ENCODE data around the gene GEMIN4. TPM values are rescaled to one million over a fixed set of nuclear protein-coding genes. Genes with fewer than 3 reads are reported as not detected.

The GEMIN4 gene
- total RNA-seq, 1 experiment from 2014 or later, result 47.4 TPM

DNA sequence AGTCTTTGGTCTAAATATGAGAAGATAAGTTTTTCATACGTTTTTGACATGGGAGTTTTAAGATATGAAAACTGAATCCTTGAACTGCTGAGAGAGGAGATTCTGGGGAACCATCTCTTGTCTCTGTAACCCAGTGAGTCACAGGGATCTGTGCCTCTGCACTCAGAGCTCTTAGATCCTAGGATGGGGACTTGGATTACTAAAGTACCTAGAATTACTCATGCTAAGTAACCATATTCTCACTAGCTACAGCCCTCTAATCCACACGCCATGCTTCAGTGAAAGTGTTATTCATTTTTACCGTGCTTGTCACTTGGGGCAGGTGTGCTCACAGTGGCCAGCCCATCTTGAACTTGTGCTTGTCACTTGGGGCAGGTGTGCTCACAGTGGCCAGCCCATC lies 32.1 kb upstream of the GEMIN4 start:
- CTCF ChIA-PET, result no interaction called here
- Histone ChIP-seq H3K9me3 (ENCODE audit: insufficient read depth, low read depth) (no peaks in the 10 kb centered on the region), H3F3A (ENCODE audit: insufficient read depth, low read depth) (peaks cover 5% of the 10 kb centered on the region; the same call in 1 of the 2 replicates), H3K27ac (no peak overlapping the region), H3K9me2 (ENCODE audit: insufficient read depth) (no peaks in the 10 kb centered on the region), H3K27me3 (ENCODE audit: insufficient read depth, low read depth) (no peaks in the 10 kb centered on the region), H3K4me3 (peak overlapping the region; percentile 92; the same call in 1 of the 2 replicates), H2AFZ (no peak overlapping the region), H3K4me2 (peak overlapping the region; percentile 90), H3K4me1 (replicated peaks; ENCODE audit: insufficient read depth) (peaks cover 17% of the 10 kb centered on the region), H3K36me3 (ENCODE audit: low read depth) (0 out of 2 replicates have a peak, but pooled peaks cover 10% of the 10 kb centered on the region), H3K79me2 (ENCODE audit: low read depth) (peaks cover 66% of the 10 kb centered on the region), H4K20me1 (ENCODE audit: insufficient read depth) (no peaks in the 10 kb centered on the region; the same call in none of the 2 replicates)
- no peak for DNase-seq
- BruUV-seq (replicated peaks), result no TSS peak
- intact Hi-C loops (cut with micrococcal nuclease; ENCODE audit: unreplicated experiment), result loop anchor here (5.0 kb wide), 1 partner anchor 213 kb away; the partner anchor contains the start of gene TIMM22
- TF ChIP-seq, protein P1, sequence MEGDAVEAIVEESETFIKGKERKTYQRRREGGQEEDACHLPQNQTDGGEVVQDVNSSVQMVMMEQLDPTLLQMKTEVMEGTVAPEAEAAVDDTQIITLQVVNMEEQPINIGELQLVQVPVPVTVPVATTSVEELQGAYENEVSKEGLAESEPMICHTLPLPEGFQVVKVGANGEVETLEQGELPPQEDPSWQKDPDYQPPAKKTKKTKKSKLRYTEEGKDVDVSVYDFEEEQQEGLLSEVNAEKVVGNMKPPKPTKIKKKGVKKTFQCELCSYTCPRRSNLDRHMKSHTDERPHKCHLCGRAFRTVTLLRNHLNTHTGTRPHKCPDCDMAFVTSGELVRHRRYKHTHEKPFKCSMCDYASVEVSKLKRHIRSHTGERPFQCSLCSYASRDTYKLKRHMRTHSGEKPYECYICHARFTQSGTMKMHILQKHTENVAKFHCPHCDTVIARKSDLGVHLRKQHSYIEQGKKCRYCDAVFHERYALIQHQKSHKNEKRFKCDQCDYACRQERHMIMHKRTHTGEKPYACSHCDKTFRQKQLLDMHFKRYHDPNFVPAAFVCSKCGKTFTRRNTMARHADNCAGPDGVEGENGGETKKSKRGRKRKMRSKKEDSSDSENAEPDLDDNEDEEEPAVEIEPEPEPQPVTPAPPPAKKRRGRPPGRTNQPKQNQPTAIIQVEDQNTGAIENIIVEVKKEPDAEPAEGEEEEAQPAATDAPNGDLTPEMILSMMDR (conservative IDR thresholded peaks at IDR 0.05), result no peak
- TF ChIP-seq EZH2 (IDR thresholded peaks at IDR 0.05; ENCODE audit: low read depth), result no peak
- POLR2A ChIA-PET (ENCODE audit: unreplicated experiment), result no interaction called here

DNA sequence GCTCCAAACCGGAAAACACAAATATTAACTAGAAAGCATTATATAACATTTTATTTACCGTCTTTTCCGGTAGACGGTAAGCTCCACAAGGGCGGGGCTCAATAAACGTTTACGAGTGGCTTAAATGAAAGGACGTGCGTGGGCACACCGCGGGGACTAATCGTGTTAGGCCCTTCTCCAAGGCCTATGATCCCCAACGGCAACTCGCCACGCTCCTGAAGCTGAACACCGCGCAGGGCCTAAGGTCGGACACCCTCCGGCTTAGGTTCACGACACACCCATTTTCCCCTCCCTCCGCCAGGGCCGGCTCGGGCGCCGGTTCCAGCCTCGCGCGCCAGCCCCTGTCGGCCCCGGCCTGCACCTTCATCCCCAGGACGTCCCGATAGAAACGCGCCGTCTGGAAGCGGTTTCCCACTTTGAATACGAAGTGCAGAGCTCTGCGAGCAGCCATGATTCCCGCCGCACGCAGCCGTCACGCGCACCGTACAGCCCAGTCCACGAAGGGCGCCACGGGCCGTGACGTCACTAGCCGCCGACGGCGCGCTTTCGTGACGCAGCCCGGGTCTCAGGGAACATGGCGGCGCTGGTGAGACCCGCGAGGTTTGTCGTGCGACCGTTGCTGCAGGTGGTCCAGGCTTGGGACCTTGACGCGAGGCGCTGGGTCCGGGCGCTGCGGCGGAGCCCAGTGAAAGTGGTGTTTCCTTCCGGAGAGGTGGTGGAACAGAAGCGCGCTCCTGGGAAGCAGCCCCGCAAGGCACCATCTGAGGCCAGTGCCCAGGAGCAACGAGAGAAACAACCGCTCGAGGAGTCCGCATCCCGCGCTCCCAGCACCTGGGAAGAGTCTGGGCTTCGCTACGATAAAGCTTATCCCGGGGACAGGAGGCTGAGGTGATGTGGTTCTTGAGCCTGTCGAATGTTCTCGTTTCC lies 30.0 kb upstream of the GEMIN4 start, which contains the start of the genes GLOD4 and MRM3:
TSS of gene GLOD4 (minus strand) at position 476 of the 927 bp plus-strand sequence. CDS start at position 451, 25 bp downstream.
TSS of gene MRM3 (plus strand) at position 549 of the 927 bp plus-strand sequence. CDS start at position 575, 26 bp downstream.
- Histone ChIP-seq H3K4me3 (peak within 1 kb of the TSS; percentile 92), H3K4me1 (replicated peaks; ENCODE audit: insufficient read depth) (peaks cover 17% of the 10 kb centered on the region), H3K27ac (peak within 1 kb of the TSS; percentile 47), H3K9me2 (ENCODE audit: insufficient read depth) (no peaks in the 10 kb centered on the region), H2AFZ (peak within 1 kb of the TSS; percentile 96), H3K4me2 (peak within 1 kb of the TSS; percentile 90), H4K20me1 (ENCODE audit: insufficient read depth) (peaks cover 3% of the 10 kb centered on the region; the same call in 1 of the 2 replicates), H3K27me3 (ENCODE audit: insufficient read depth, low read depth) (no peaks in the 10 kb centered on the region), H3K9me3 (ENCODE audit: insufficient read depth, low read depth) (no peaks in the 10 kb centered on the region), H3K79me2 (ENCODE audit: low read depth) (peaks cover 72% of the 10 kb centered on the region), H3K36me3 (ENCODE audit: low read depth) (0 out of 2 replicates have a peak, but pooled peaks cover 12% of the 10 kb centered on the region), H3F3A (ENCODE audit: insufficient read depth, low read depth) (no peaks in the 10 kb centered on the region; the same call in 1 of the 2 replicates)
- intact Hi-C loops (cut with micrococcal nuclease; ENCODE audit: unreplicated experiment), result loop anchor here (2.0 to 5.0 kb wide), 2 partner anchors 199 to 215 kb away; partner anchors contain the start of gene TIMM22
- BruUV-seq (replicated peaks), result TSS peak; percentile 56
- ChIA-PET CTCF (interaction anchor here (1.4 to 2.6 kb wide), 2 partner anchors 198 to 214 kb away, joined by 4 to 13 read pairs; partner anchors contain the start of genes NXN and TIMM22), POLR2A (ENCODE audit: unreplicated experiment) (interaction anchor here (0.5 to 0.8 kb wide), 6 partner anchors 43 to 215 kb away, joined by 3 to 5 read pairs (median 4); partner anchors contain the start of gene TIMM22)
- DNase-seq, result peak; percentile 67 to 90
- no peak for TF ChIP-seq EZH2 (IDR thresholded peaks at IDR 0.05; ENCODE audit: low read depth)
- TF ChIP-seq, protein P1 (conservative IDR thresholded peaks at IDR 0.05), result 0 out of 2 replicates have a peak, but pooled peaks have one; percentile 16

DNA sequence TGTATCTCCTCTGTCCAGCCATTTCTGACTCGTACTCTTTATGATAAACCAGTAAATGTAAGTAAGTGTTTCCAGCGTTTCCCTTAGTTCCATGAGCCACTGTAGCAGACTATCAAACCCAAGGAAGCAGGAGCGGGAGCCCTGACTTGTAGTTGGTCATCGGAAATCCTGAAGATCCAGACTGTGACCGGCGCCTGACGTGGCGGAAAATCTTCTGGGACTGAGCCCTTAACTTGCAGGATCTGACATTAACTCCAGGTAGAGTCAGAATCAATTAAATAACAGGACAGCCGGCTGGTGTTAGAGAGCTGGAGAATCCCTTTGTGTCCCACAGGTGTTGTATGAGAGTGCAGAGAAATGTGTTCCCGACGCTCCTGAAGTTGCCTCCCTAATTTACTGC lies 26.0 kb upstream of the GEMIN4 start:
- Histone ChIP-seq H3K4me1 (replicated peaks; ENCODE audit: insufficient read depth) (peaks cover 6% of the 10 kb centered on the region), H3K27ac (no peak overlapping the region), H4K20me1 (ENCODE audit: insufficient read depth) (peaks cover 10% of the 10 kb centered on the region), H3K9me3 (ENCODE audit: insufficient read depth, low read depth) (no peaks in the 10 kb centered on the region), H2AFZ (no peak overlapping the region), H3K4me3 (no peak overlapping the region), H3K36me3 (ENCODE audit: low read depth) (peaks cover 26% of the 10 kb centered on the region; the same call in 1 of the 2 replicates), H3K79me2 (ENCODE audit: low read depth) (peaks cover 43% of the 10 kb centered on the region), H3K4me2 (no peak overlapping the region), H3K9me2 (ENCODE audit: insufficient read depth) (no peaks in the 10 kb centered on the region), H3F3A (ENCODE audit: insufficient read depth, low read depth) (no peaks in the 10 kb centered on the region; the same call in 1 of the 2 replicates), H3K27me3 (ENCODE audit: insufficient read depth, low read depth) (no peaks in the 10 kb centered on the region)
- ChIA-PET CTCF (no interaction called here), POLR2A (ENCODE audit: unreplicated experiment) (no interaction called here)
- intact Hi-C loops (cut with micrococcal nuclease; ENCODE audit: unreplicated experiment), result no loop called here
- no peak for DNase-seq
- TF ChIP-seq, protein P1 (conservative IDR thresholded peaks at IDR 0.05), result no peak
- no peak for TF ChIP-seq EZH2 (IDR thresholded peaks at IDR 0.05; ENCODE audit: low read depth)
- BruUV-seq (replicated peaks), result no TSS peak
